H9 (cell line): Measurements from ENCODE around the gene BAG1. TPM values are rescaled to one million over a fixed set of nuclear protein-coding genes. Genes with fewer than 3 reads are reported as not detected.

ENCODE experiments used
- DNase-seq: peaks from one replicate; pipeline ENCODE4 v3.0.0-alpha.2; 2017
- H2AFZ ChIP-seq: one replicate; pipeline ENCODE4 v1.6.1; 2013; ENCODE audit warnings: mild to moderate bottlenecking, low read length, control low read depth, moderate library complexity
- H2AK5ac ChIP-seq: 2 replicates; pipeline ENCODE4 v1.6.1; 2013; ENCODE audit warnings: low read length, control low read depth, mixed read lengths; ENCODE audit not compliant: insufficient read length
- H2BK120ac ChIP-seq: one replicate; pipeline ENCODE4 v1.6.1; 2013; ENCODE audit warnings: low read depth, mild to moderate bottlenecking, low read length, control low read depth, inconsistent platforms; ENCODE audit not compliant: poor library complexity, severe bottlenecking
- H2BK12ac ChIP-seq: 2 replicates; pipeline ENCODE4 v1.6.1; 2013; ENCODE audit warnings: low read length, control low read depth, mixed read lengths, low read depth; ENCODE audit not compliant: insufficient read length
- H2BK15ac ChIP-seq: 2 replicates; pipeline ENCODE4 v1.6.1; 2013; ENCODE audit warnings: low read depth, low read length, control low read depth
- H2BK20ac ChIP-seq: one replicate; pipeline ENCODE4 v1.6.1; 2013; ENCODE audit warnings: low read depth, mild to moderate bottlenecking, low read length, control low read depth, inconsistent platforms; ENCODE audit not compliant: poor library complexity, severe bottlenecking
- H2BK5ac ChIP-seq: 2 replicates; pipeline ENCODE4 v1.6.1; 2013; ENCODE audit warnings: low read length, control low read depth, mixed read lengths; ENCODE audit not compliant: insufficient read length
- H3K14ac ChIP-seq: 2 replicates; pipeline ENCODE4 v1.6.1; 2013; ENCODE audit warnings: low read length, control low read depth; ENCODE audit not compliant: insufficient read depth
- H3K18ac ChIP-seq: 2 replicates; pipeline ENCODE4 v1.6.1; 2013; ENCODE audit warnings: low read depth, mild to moderate bottlenecking, mixed read lengths, low read length, control low read depth; ENCODE audit not compliant: insufficient read length
- H3K23ac ChIP-seq: 2 replicates; pipeline ENCODE4 v1.6.1; 2013; ENCODE audit warnings: low read length, control low read depth, mixed read lengths, low read depth; ENCODE audit not compliant: insufficient read length
- H3K23me2 ChIP-seq: 2 replicates; pipeline ENCODE4 v1.6.1; 2013; ENCODE audit warnings: low read depth, mild to moderate bottlenecking, mixed read lengths, low read length, control low read depth; ENCODE audit not compliant: insufficient read length, poor library complexity, severe bottlenecking
- H3K27ac ChIP-seq: 2 replicates; pipeline ENCODE4 v1.5.1; 2013; ENCODE audit warnings: low read length, control low read depth, mixed read lengths, low read depth; ENCODE audit not compliant: insufficient read length
- H3K27me3 ChIP-seq: 2 replicates; pipeline ENCODE4 v1.6.1; 2013; ENCODE audit warnings: low read length, control low read depth, inconsistent platforms; ENCODE audit not compliant: insufficient read depth
- H3K4ac ChIP-seq: 2 replicates; pipeline ENCODE4 v1.6.1; 2013; ENCODE audit warnings: low read depth, mild to moderate bottlenecking, control low read depth, inconsistent platforms, low read length, moderate library complexity
- H3K4me1 ChIP-seq: 2 replicates; pipeline ENCODE4 v1.6.1; 2013; ENCODE audit warnings: low read length, control low read depth, inconsistent platforms; ENCODE audit not compliant: insufficient read depth
- H3K4me2 ChIP-seq: 2 replicates; pipeline ENCODE4 v1.6.1; 2013; ENCODE audit warnings: low read length, control low read depth, mixed read lengths; ENCODE audit not compliant: insufficient read length, insufficient read depth
- H3K56ac ChIP-seq: 2 replicates; pipeline ENCODE4 v1.6.1; 2013; ENCODE audit warnings: low read depth, mild to moderate bottlenecking, mixed read lengths, low read length, control low read depth; ENCODE audit not compliant: insufficient read length
- H3K79me1 ChIP-seq: 2 replicates; pipeline ENCODE4 v1.6.1; 2013; ENCODE audit warnings: low read depth, mild to moderate bottlenecking, moderate library complexity, low read length, control low read depth, inconsistent platforms; ENCODE audit not compliant: insufficient read depth, poor library complexity, severe bottlenecking
- H3K79me2 ChIP-seq: 2 replicates; pipeline ENCODE4 v1.6.1; 2013; ENCODE audit warnings: low read length, control low read depth, inconsistent platforms; ENCODE audit not compliant: insufficient read depth
- H3K9ac ChIP-seq: 2 replicates; pipeline ENCODE4 v1.6.1; 2013; ENCODE audit warnings: low read length, control low read depth, mixed read lengths; ENCODE audit not compliant: insufficient read length; ENCODE audit errors: extremely low read depth
- H3K9me3 ChIP-seq: one replicate; pipeline ENCODE4 v1.6.1; 2013; ENCODE audit warnings: low read depth, low read length, inconsistent platforms; ENCODE audit not compliant: control insufficient read depth
- H3T11ph ChIP-seq: one replicate; pipeline ENCODE4 v1.6.1; 2013; ENCODE audit warnings: mild to moderate bottlenecking, low read length, control low read depth, inconsistent platforms
- H4K20me1 ChIP-seq: one replicate; pipeline ENCODE4 v1.6.1; 2013; ENCODE audit not compliant: control insufficient read depth, insufficient read length, insufficient read depth
- H4K5ac ChIP-seq: 2 replicates; pipeline ENCODE4 v1.6.1; 2013; ENCODE audit warnings: low read depth, mild to moderate bottlenecking, mixed read lengths, low read length, control low read depth; ENCODE audit not compliant: insufficient read length
- H4K8ac ChIP-seq: replicated peaks from 2 replicates; pipeline ENCODE4 v1.6.1; 2013; ENCODE audit warnings: low read length, control low read depth, mixed read lengths, low read depth; ENCODE audit not compliant: insufficient read length
- H4K91ac ChIP-seq: 2 replicates; pipeline ENCODE4 v1.6.1; 2013; ENCODE audit warnings: low read depth, mild to moderate bottlenecking, moderate library complexity, mixed read lengths, low read length, control low read depth; ENCODE audit not compliant: insufficient read length
- H3K27ac Mint-ChIP-seq, 3 experiments: 2 replicates in 2 of 3; 3 replicates in 1 of 3; pipeline ENCODE4 v1.8.0; 2020 to 2021; ENCODE audit warnings: mixed read lengths in 3 of 3, mild to moderate bottlenecking in 1 of 3, moderate library complexity in 1 of 3
- H3K27me3 Mint-ChIP-seq: 2 replicates; pipeline ENCODE4 v1.8.0; 2021; ENCODE audit warnings: low read depth, mild to moderate bottlenecking, moderate library complexity, mixed read lengths
- H3K36me3 Mint-ChIP-seq, 3 experiments: 2 replicates in 2 of 3; 3 replicates in 1 of 3; pipeline ENCODE4 v1.8.0; 2020 to 2021; ENCODE audit warnings: low read depth in 3 of 3, mixed read lengths in 3 of 3; ENCODE audit not compliant: insufficient read depth in 1 of 3
- H3K4me1 Mint-ChIP-seq, 2 experiments: 2 replicates each; pipeline ENCODE4 v1.8.0; 2020; ENCODE audit warnings: mixed read lengths in 2 of 2
- H3K4me3 Mint-ChIP-seq, 2 experiments: 2 replicates in 1 of 2; 3 replicates in 1 of 2; pipeline ENCODE4 v1.8.0; 2020 to 2021; ENCODE audit warnings: mild to moderate bottlenecking in 2 of 2, mixed read lengths in 2 of 2, moderate library complexity in 1 of 2
- H3K9me3 Mint-ChIP-seq, 2 experiments: 2 replicates in 1 of 2; 3 replicates in 1 of 2; pipeline ENCODE4 v1.8.0; 2020; ENCODE audit warnings: mild to moderate bottlenecking in 2 of 2, mixed read lengths in 2 of 2, moderate library complexity in 1 of 2
- WGBS: extraction: QIAGEN DNeasy Blood & Tissue Kit; methylation state at CpG from one replicate; pipeline ENCODE4 v1.1.7; 2013; ENCODE audit warnings: missing lambda C conversion rate, low lambda C conversion rate, mixed read lengths; ENCODE audit not compliant: insufficient read length; ENCODE audit errors: extremely low coverage; 5-methylcytosine and 5-hydroxymethylcytosine counted together
- total RNA-seq: library from RNA; stranded (reverse); gene quantifications from 2 replicates; pipeline ENCODE4 v1.2.1, GENCODE V29; 2021
- TF ChIP-seq, protein P1 (sequence below): fragments of 200-600 bp; sonication (generic); conservative IDR thresholded peaks from 3 replicates; pipeline ENCODE4 v1.8.0; 2021; ENCODE audit warnings: antibody characterized with exemption, mild to moderate bottlenecking

BAG1 gene
- total RNA-seq, 1 experiment from 2014 or later: 66.4 TPM

DNA sequence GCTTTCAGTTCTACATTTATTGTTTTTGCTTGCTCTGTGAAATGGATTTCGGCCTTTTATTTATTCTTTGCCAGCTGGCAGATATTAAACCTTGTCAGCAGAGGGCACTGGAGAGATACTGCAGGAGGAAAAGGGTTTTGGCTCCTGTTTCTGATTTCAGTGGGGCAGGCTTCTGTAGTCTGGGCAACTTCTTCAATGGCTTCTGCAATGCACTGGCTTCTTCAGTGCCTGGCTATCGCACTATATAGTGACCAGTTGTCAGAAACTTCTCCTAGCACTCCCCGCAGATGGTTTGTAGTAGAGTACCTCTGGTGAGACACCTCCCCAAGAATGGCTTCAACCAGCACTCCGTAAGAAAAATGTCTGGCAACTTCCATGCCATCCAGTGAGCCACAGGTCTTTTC lies 22.6 kb upstream of the BAG1 start:
- DNase-seq: peak; percentile 45
- no peak overlapping the region for H3K56ac ChIP-seq
- Mint-ChIP-seq H3K27ac (peak overlapping the region in 1 of 3 experiments; percentile 70; a peak in 2 of 7 replicates), H3K4me3 (no peak overlapping the region), H3K27me3 (no peaks in the 10 kb centered on the region), H3K9me3 (peaks cover 0 to 2% of the 10 kb centered on the region in 2 experiments; a peak in 2 of 5 replicates), H3K4me1 (peaks cover 11% of the 10 kb centered on the region in 2 experiments), H3K36me3 (peaks cover under 1 to 9% (median 6%) of the 10 kb centered on the region in 3 experiments; a peak in 5 of 7 replicates)
- H3K4ac ChIP-seq: no peak overlapping the region
- H2AFZ ChIP-seq: no peak overlapping the region
- no peak overlapping the region for H2AK5ac ChIP-seq
- H3K23ac ChIP-seq: no peak overlapping the region
- H4K20me1 ChIP-seq: no peaks in the 10 kb centered on the region
- H3K27me3 ChIP-seq: no peaks in the 10 kb centered on the region
- H3K4me2 ChIP-seq: no peak overlapping the region
- no peaks in the 10 kb centered on the region for H3K23me2 ChIP-seq
- H2BK15ac ChIP-seq: no peak overlapping the region
- H2BK5ac ChIP-seq: no peak overlapping the region
- H2BK120ac ChIP-seq: no peak overlapping the region
- TF ChIP-seq, protein P1, sequence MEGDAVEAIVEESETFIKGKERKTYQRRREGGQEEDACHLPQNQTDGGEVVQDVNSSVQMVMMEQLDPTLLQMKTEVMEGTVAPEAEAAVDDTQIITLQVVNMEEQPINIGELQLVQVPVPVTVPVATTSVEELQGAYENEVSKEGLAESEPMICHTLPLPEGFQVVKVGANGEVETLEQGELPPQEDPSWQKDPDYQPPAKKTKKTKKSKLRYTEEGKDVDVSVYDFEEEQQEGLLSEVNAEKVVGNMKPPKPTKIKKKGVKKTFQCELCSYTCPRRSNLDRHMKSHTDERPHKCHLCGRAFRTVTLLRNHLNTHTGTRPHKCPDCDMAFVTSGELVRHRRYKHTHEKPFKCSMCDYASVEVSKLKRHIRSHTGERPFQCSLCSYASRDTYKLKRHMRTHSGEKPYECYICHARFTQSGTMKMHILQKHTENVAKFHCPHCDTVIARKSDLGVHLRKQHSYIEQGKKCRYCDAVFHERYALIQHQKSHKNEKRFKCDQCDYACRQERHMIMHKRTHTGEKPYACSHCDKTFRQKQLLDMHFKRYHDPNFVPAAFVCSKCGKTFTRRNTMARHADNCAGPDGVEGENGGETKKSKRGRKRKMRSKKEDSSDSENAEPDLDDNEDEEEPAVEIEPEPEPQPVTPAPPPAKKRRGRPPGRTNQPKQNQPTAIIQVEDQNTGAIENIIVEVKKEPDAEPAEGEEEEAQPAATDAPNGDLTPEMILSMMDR: peak; percentile 68
- H3K18ac ChIP-seq: no peak overlapping the region
- H2BK12ac ChIP-seq: no peak overlapping the region
- no peak overlapping the region for H2BK20ac ChIP-seq
- no peak overlapping the region for H3K14ac ChIP-seq
- H3K79me1 ChIP-seq: peaks cover 2% of the 10 kb centered on the region
- peaks cover 10% of the 10 kb centered on the region; the same call in 1 of the 2 replicates for H3K79me2 ChIP-seq
- H3K9ac ChIP-seq: no peak overlapping the region
- 0 out of 2 replicates have a peak, but pooled peaks cover 2% of the 10 kb centered on the region for H3K4me1 ChIP-seq
- no peak overlapping the region for H4K8ac ChIP-seq
- no peaks in the 10 kb centered on the region for H3K9me3 ChIP-seq
- no peak overlapping the region for H4K91ac ChIP-seq
- no peak overlapping the region for H3T11ph ChIP-seq
- no peak overlapping the region for H4K5ac ChIP-seq
- WGBS: no CpG with 5 or more reads among the region's 4 CpGs
- no peak overlapping the region for H3K27ac ChIP-seq
